Hepatocyte (in vitro differentiated cells): ENCODE results near the gene AMIGO1.

Experiments used
- EZH2phosphoT487 ChIP-seq: fragments of 200-600 bp; sonication (generic); IDR thresholded peaks from one replicate; pipeline ENCODE4 v1.6.1; 2018; ENCODE audit warnings: antibody characterized with exemption, mild to moderate bottlenecking, low read depth, moderate library complexity; ENCODE audit not compliant: unreplicated experiment, severe bottlenecking
- TF ChIP-seq, protein P1 (sequence below): fragments of 200-600 bp; sonication (generic); IDR thresholded peaks from 2 replicates; pipeline ENCODE4 v1.5.1; 2016; ENCODE audit warnings: antibody characterized with exemption, mild to moderate bottlenecking; ENCODE audit not compliant: poor library complexity

DNA sequence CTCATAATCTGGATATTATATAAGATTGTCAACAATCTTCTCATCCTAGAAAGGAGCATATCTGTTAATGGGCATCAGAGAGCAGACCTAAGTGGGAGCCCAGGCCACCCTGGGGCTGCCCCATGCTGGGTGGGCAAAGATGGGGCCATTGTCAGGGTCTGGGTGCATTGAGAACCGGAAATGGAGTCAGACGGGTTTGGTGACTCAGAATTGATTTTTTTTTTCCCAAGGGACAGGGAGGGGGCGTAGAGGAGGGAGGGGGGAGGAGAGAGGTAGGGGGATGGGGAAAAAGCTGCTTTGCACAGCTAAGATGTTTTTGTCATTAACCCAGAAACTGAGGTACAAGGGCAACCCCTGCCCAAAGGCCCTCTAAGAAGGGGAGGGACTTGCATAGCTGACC lies 24.5 kb downstream of the AMIGO1 start:
- TF ChIP-seq, protein P1, sequence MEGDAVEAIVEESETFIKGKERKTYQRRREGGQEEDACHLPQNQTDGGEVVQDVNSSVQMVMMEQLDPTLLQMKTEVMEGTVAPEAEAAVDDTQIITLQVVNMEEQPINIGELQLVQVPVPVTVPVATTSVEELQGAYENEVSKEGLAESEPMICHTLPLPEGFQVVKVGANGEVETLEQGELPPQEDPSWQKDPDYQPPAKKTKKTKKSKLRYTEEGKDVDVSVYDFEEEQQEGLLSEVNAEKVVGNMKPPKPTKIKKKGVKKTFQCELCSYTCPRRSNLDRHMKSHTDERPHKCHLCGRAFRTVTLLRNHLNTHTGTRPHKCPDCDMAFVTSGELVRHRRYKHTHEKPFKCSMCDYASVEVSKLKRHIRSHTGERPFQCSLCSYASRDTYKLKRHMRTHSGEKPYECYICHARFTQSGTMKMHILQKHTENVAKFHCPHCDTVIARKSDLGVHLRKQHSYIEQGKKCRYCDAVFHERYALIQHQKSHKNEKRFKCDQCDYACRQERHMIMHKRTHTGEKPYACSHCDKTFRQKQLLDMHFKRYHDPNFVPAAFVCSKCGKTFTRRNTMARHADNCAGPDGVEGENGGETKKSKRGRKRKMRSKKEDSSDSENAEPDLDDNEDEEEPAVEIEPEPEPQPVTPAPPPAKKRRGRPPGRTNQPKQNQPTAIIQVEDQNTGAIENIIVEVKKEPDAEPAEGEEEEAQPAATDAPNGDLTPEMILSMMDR, result no peak
- TF ChIP-seq EZH2phosphoT487, result no peak
